ENCODE data around the gene HNRNPF.
A peak's percentile ranks its signal among the peaks of the same experiment; 100 is the strongest.

The HNRNPF gene

GRCh38 chr10:43375401-43376020 lies 33.5 kb downstream of the HNRNPF start:
- no peak for DNase-seq

GRCh38 chr10:43374194-43374593 lies 34.8 kb downstream of the HNRNPF start:
- DNase-seq: no peak

GRCh38 chr10:43373461-43373860 lies 35.5 kb downstream of the HNRNPF start:
- no peak for DNase-seq

GRCh38 chr10:43372765-43373361 lies 36.1 kb downstream of the HNRNPF start:
- DNase-seq: no peak

- DNase-seq: no peak
These were observed 37.6 kb downstream of the HNRNPF start, which contains the start of gene FXYD4 for GRCh38 chr10:43371418-43371817. FXYD4 (plus strand) TSS chr10:43371636; CDS start chr10:43373747, 2,111 bp downstream.

GRCh38 chr10:43370671-43371215 lies 38.2 kb downstream of the HNRNPF start:
- no peak for DNase-seq

GRCh38 chr10:43369921-43370320 lies 39.1 kb downstream of the HNRNPF start:
- DNase-seq: no peak

GRCh38 chr10:43365001-43365400 lies 44.0 kb downstream of the HNRNPF start:
- DNase-seq: no peak

GRCh38 chr10:43362191-43362839 lies 46.7 kb downstream of the HNRNPF start:
- DNase-seq: peak; percentile 71 to 76

- no peak for DNase-seq
These were observed 47.3 kb downstream of the HNRNPF start for GRCh38 chr10:43361547-43362190.

- DNase-seq: no peak
These were observed 48.9 kb downstream of the HNRNPF start for GRCh38 chr10:43360086-43360485.

GRCh38 chr10:43355749-43356371 lies 53.1 kb downstream of the HNRNPF start:
- DNase-seq: no peak

- no peak for DNase-seq
These were observed 54.1 kb downstream of the HNRNPF start for GRCh38 chr10:43354879-43355380.

GRCh38 chr10:43354330-43354635 lies 54.7 kb downstream of the HNRNPF start:
- DNase-seq: no peak

- DNase-seq: no peak
These were observed 55.3 kb downstream of the HNRNPF start for GRCh38 chr10:43353495-43354329.

GRCh38 chr10:43352951-43353350 lies 56.0 kb downstream of the HNRNPF start:
- no peak for DNase-seq

GRCh38 chr10:43351301-43351700 lies 57.7 kb downstream of the HNRNPF start:
- no peak for DNase-seq

- DNase-seq: no peak
These were observed 58.3 kb downstream of the HNRNPF start for GRCh38 chr10:43350686-43351085.

GRCh38 chr10:43350156-43350555 lies 58.8 kb downstream of the HNRNPF start:
- no peak for DNase-seq

GRCh38 chr10:43348511-43349312 lies 60.3 kb downstream of the HNRNPF start:
- DNase-seq: peak; percentile 86 to 91

GRCh38 chr10:43347997-43348396 lies 61.0 kb downstream of the HNRNPF start:
- no peak for DNase-seq

All from AML-193 (cell line).